HEK293 (cell line): ENCODE results near the gene PIEZO1.

Experiments used
- PBX3 ChIP-seq: sonication (generic); formaldehyde crosslinking; IDR thresholded peaks from 2 replicates; pipeline ENCODE4 v1.8.1; 2022; ENCODE audit warnings: mild to moderate bottlenecking, moderate library complexity, missing genetic modification reagents
- SETDB1 ChIP-seq: IDR thresholded peaks from one replicate; pipeline ENCODE4 v1.6.1; 2017; ENCODE audit warnings: mild to moderate bottlenecking, low read length, moderate library complexity, mixed read lengths; ENCODE audit not compliant: insufficient read length
- ZNF121 ChIP-seq: fragments of 450-650 bp; formaldehyde crosslinking; IDR thresholded peaks from 2 replicates; pipeline ENCODE4 v1.5.1; 2016; ENCODE audit warnings: missing biosample characterization, missing genetic modification characterization
- ZNF138 ChIP-seq: fragments of 450-650 bp; formaldehyde crosslinking; IDR thresholded peaks from 2 replicates; pipeline ENCODE4 v1.5.1; 2016; ENCODE audit warnings: missing biosample characterization, missing genetic modification characterization, borderline replicate concordance
- ZNF140 ChIP-seq: fragments of 450-650 bp; formaldehyde crosslinking; IDR thresholded peaks from 2 replicates; pipeline ENCODE4 v1.5.1; 2016; ENCODE audit warnings: missing biosample characterization, missing genetic modification characterization
- ZNF19 ChIP-seq: fragments of 450-650 bp; formaldehyde crosslinking; IDR thresholded peaks from 2 replicates; pipeline ENCODE4; 2016; ENCODE audit warnings: missing biosample characterization, missing genetic modification characterization, low read depth
- ZNF211 ChIP-seq: fragments of 450-650 bp; formaldehyde crosslinking; IDR thresholded peaks from 2 replicates; pipeline ENCODE4 v1.5.1; 2016; ENCODE audit warnings: low read depth, missing biosample characterization, missing genetic modification characterization
- ZNF433 ChIP-seq: fragments of 450-650 bp; formaldehyde crosslinking; IDR thresholded peaks from 2 replicates; pipeline ENCODE4 v1.5.1; 2016; ENCODE audit warnings: missing biosample characterization, missing genetic modification characterization, low read depth
- ZNF560 ChIP-seq: fragments of 450-650 bp; formaldehyde crosslinking; IDR thresholded peaks from 2 replicates; pipeline ENCODE4 v1.5.1; 2017; ENCODE audit warnings: missing biosample characterization, missing genetic modification characterization, borderline replicate concordance
- ZNF664 ChIP-seq: fragments of 450-650 bp; formaldehyde crosslinking; IDR thresholded peaks from 2 replicates; pipeline ENCODE4 v1.5.1; 2016; ENCODE audit warnings: missing biosample characterization, missing genetic modification characterization
- TF ChIP-seq, protein P1 (sequence below): fragments of 450-650 bp; formaldehyde crosslinking; IDR thresholded peaks from 2 replicates; pipeline ENCODE4 v1.5.1; 2016; ENCODE audit warnings: missing biosample characterization, missing genetic modification characterization

DNA sequence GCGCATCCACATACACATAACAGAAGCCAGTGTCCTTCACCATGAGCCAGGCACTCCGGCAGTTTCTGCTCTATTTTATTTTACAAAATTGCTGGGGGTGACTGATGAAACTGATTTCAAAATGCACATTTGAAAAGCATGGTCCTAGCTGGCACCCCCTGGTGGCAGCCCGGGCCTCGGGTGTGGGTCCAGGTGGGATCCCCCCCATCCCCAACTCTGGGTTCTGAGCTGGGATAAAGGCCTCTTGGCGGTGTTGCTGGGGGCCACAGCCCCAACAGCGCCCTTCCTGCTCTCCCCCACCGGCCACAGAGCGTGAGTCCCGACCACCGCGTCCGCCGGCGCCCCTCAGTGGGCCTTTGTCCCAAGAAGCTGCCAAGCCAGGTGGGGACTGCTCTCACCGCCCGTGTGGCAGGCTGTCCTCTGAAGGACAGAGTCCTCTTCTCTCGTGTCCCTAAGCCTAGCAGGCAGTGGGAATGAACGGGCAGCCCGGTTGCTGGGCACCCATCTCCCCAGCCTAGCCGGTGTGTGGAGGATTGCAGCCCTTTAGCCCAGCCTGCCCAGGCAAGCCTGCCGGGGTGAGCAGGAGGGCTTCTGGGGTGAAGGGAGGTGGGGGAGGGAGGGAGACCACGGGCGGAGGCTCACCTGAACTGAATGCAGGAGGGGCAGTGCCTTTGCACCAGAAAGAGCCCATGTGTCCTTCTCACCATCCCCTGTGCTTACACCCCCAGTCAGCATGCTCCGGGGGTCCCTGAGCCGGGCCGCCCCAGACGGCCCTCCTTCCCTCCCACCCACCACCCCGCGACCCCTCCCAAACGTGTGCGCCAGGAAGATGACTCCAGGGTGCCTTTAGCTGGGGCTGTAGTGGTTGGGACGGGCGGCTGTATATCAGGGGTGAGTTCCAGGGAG, 99.6 kb downstream of the PIEZO1 start:
- no peak for TF ChIP-seq ZNF121 (tag by site-specific recombination)
- TF ChIP-seq, protein P1, sequence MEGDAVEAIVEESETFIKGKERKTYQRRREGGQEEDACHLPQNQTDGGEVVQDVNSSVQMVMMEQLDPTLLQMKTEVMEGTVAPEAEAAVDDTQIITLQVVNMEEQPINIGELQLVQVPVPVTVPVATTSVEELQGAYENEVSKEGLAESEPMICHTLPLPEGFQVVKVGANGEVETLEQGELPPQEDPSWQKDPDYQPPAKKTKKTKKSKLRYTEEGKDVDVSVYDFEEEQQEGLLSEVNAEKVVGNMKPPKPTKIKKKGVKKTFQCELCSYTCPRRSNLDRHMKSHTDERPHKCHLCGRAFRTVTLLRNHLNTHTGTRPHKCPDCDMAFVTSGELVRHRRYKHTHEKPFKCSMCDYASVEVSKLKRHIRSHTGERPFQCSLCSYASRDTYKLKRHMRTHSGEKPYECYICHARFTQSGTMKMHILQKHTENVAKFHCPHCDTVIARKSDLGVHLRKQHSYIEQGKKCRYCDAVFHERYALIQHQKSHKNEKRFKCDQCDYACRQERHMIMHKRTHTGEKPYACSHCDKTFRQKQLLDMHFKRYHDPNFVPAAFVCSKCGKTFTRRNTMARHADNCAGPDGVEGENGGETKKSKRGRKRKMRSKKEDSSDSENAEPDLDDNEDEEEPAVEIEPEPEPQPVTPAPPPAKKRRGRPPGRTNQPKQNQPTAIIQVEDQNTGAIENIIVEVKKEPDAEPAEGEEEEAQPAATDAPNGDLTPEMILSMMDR (tag by site-specific recombination), result peak; percentile 84
- no peak for TF ChIP-seq ZNF433 (tag by site-specific recombination)
- TF ChIP-seq ZNF138 (tag by site-specific recombination), result no peak
- TF ChIP-seq ZNF211, result no peak
- TF ChIP-seq ZNF140 (tag by site-specific recombination), result no peak
- TF ChIP-seq ZNF19, result no peak
- TF ChIP-seq PBX3 (CRISPR knock-in tag), result no peak
- TF ChIP-seq SETDB1, result no peak
- no peak for TF ChIP-seq ZNF664 (tag by site-specific recombination)
- no peak for TF ChIP-seq ZNF560 (tag by site-specific recombination)
